GM12878 (cell line): ENCODE measurements around the gene THOC6. TPM values are rescaled to one million over a fixed set of nuclear protein-coding genes. Genes with fewer than 3 reads are reported as not detected.
A peak's percentile ranks its signal among the peaks of the same experiment; 100 is the strongest.

Experiments used
- BHLHE40 ChIP-seq, 2 experiments: fragments of 450-650 bp in 1 of 2; IDR thresholded peaks; 2 replicates each; pipeline ENCODE4 v1.6.1; 2011 to 2017; ENCODE audit warnings: low read depth in 2 of 2, borderline replicate concordance in 1 of 2, improper control_type of control experiment in 1 of 2, low read length in 1 of 2, mild to moderate bottlenecking in 1 of 2
- CREM ChIP-seq: IDR thresholded peaks from 2 replicates; pipeline ENCODE4 v1.6.1; 2014; ENCODE audit warnings: antibody characterized with exemption, low read depth
- DPF2 ChIP-seq: fragments of 450-650 bp; IDR thresholded peaks from 2 replicates; pipeline ENCODE4 v1.6.1; 2017; ENCODE audit warnings: mild to moderate bottlenecking
- EGR1 ChIP-seq, 2 experiments: IDR thresholded peaks; 1 replicate in 1 of 2; 2 replicates in 1 of 2; pipeline ENCODE4 v1.6.1; 2011 to 2012; ENCODE audit warnings: low read depth in 2 of 2, low read length in 2 of 2, borderline replicate concordance in 1 of 2, mild to moderate bottlenecking in 1 of 2, moderate library complexity in 1 of 2
- GATAD2B ChIP-seq: fragments of 450-650 bp; conservative IDR thresholded peaks from 2 replicates; pipeline ENCODE4 v1.6.1; 2017; ENCODE audit warnings: low read depth, mild to moderate bottlenecking, moderate library complexity
- HDGF ChIP-seq: fragments of 450-650 bp; IDR thresholded peaks from 2 replicates; pipeline ENCODE4 v1.6.1; 2016; ENCODE audit warnings: antibody characterized with exemption
- IKZF1 ChIP-seq: fragments of 450-650 bp; conservative IDR thresholded peaks from 2 replicates; pipeline ENCODE4 v1.6.1; 2017; ENCODE audit warnings: antibody characterized with exemption, mild to moderate bottlenecking
- KLF5 ChIP-seq: fragments of 450-650 bp; IDR thresholded peaks from 2 replicates; pipeline ENCODE4 v1.6.1; 2014; ENCODE audit warnings: mild to moderate bottlenecking; ENCODE audit not compliant: partially characterized antibody
- MAX ChIP-seq: IDR thresholded peaks from 2 replicates; pipeline ENCODE4 v1.6.1; 2012; ENCODE audit warnings: low read depth, low read length, improper control_type of control experiment
- MEF2B ChIP-seq: fragments of 450-650 bp; IDR thresholded peaks from 2 replicates; pipeline ENCODE4 v1.6.1; 2018; ENCODE audit warnings: mild to moderate bottlenecking, moderate library complexity; ENCODE audit not compliant: partially characterized antibody, poor library complexity, severe bottlenecking
- MTA3 ChIP-seq: IDR thresholded peaks from 2 replicates; pipeline ENCODE4 v1.6.1; 2012; ENCODE audit warnings: low read length, inconsistent platforms, borderline replicate concordance
- MXI1 ChIP-seq: fragments of 150-350 bp; IDR thresholded peaks from 2 replicates; pipeline ENCODE4 v1.6.1; 2011; ENCODE audit warnings: low read depth, mild to moderate bottlenecking, inconsistent platforms, low read length, improper control_type of control experiment
- NBN ChIP-seq: fragments of 450-650 bp; IDR thresholded peaks from 2 replicates; pipeline ENCODE4 v1.6.1; 2016
- NR2C1 ChIP-seq: fragments of 450-650 bp; IDR thresholded peaks from 2 replicates; pipeline ENCODE4 v1.6.1; 2017; ENCODE audit warnings: antibody characterized with exemption, mild to moderate bottlenecking, moderate library complexity
- NR2C2 ChIP-seq: IDR thresholded peaks from 2 replicates; pipeline ENCODE4 v1.6.1; 2011; ENCODE audit warnings: borderline replicate concordance, low read depth; ENCODE audit not compliant: control insufficient read depth, insufficient read length
- NRF1 ChIP-seq: conservative IDR thresholded peaks from 2 replicates; pipeline ENCODE4 v1.6.1; 2011; ENCODE audit warnings: mild to moderate bottlenecking, low read depth, low read length, improper control_type of control experiment
- POU2F2 ChIP-seq: IDR thresholded peaks from 3 replicates; pipeline ENCODE4 v1.6.1; 2011; ENCODE audit warnings: low read depth, mild to moderate bottlenecking, low read length, borderline replicate concordance
- RB1 ChIP-seq: fragments of 450-650 bp; formaldehyde crosslinking; IDR thresholded peaks from 2 replicates; pipeline ENCODE4 v1.6.1; 2017; ENCODE audit warnings: mild to moderate bottlenecking, borderline replicate concordance
- SMARCA5 ChIP-seq: fragments of 450-650 bp; IDR thresholded peaks from 2 replicates; pipeline ENCODE4 v1.6.1; 2017; ENCODE audit warnings: mild to moderate bottlenecking
- SMC3 ChIP-seq: IDR thresholded peaks from 2 replicates; pipeline ENCODE4 v1.6.1; 2011; ENCODE audit warnings: low read length, improper control_type of control experiment, borderline replicate concordance
- STAT1 ChIP-seq: fragments of 450-650 bp; conservative IDR thresholded peaks from 2 replicates; pipeline ENCODE4 v1.6.1; 2014; ENCODE audit warnings: antibody characterized with exemption, mild to moderate bottlenecking
- YY1 ChIP-seq: IDR thresholded peaks from 2 replicates; pipeline ENCODE4 v1.6.1; 2011; ENCODE audit warnings: low read depth, mild to moderate bottlenecking, low read length
- ZBTB33 ChIP-seq: fragments of 450-650 bp; IDR thresholded peaks from 2 replicates; pipeline ENCODE4 v1.6.1; 2017; ENCODE audit warnings: mild to moderate bottlenecking
- ZNF24 ChIP-seq: fragments of 450-650 bp; IDR thresholded peaks from 2 replicates; pipeline ENCODE4 v1.6.1; 2017; ENCODE audit warnings: antibody characterized with exemption, mild to moderate bottlenecking
- ZNF274 ChIP-seq: IDR thresholded peaks from one replicate; pipeline ENCODE4 v1.8.0; 2011; ENCODE audit not compliant: insufficient read length, insufficient read depth
- polyA plus RNA-seq, 11 experiments: library from polyadenylated mRNA; depleted of rRNA in 4 of 11; unstranded in 6 of 11; stranded (reverse) in 5 of 11; fragments of >200 nt; fragmentation: Nextera tagmentation in 4 of 11; fragmentation: Illumina TruSeq in 1 of 11; extraction: Ambion mirVana in 4 of 11; extraction: Trizol in 1 of 11; gene quantifications; 1 replicate in 1 of 11; 2 replicates in 10 of 11; pipeline versions ENCODE4 v1.2.1 to v1.2.3, GENCODE V29; 2011 to 2016; ENCODE audit warnings: inconsistent platforms in 2 of 11, missing spikeins in 2 of 11, low read depth in 1 of 11
- total RNA-seq, 4 experiments: library from RNA; depleted of rRNA in 3 of 4; stranded (reverse); fragments of >200 nt in 3 of 4; fragmentation: Illumina TruSeq in 1 of 4; extraction: Trizol in 1 of 4; gene quantifications; 2 replicates each; pipeline versions ENCODE4 v1.2.1 to v1.2.3, GENCODE V29; 2013 to 2021
- TF ChIP-seq, protein P1 (sequence below): fragments of 450-650 bp; formaldehyde crosslinking; IDR thresholded peaks from 2 replicates; pipeline ENCODE4 v1.4.0; 2022; ENCODE audit warnings: mild to moderate bottlenecking, moderate library complexity

The THOC6 gene
- total and polyA plus RNA-seq, 10 of the 15 experiments (the other 5 are each of a cell fraction or from before 2014, with no cell fraction given) = 1.0 to 54.4 (median 27.9) TPM

GRCh38 chr16:3059041-3059722 lies 35.3 kb downstream of the THOC6 start (continued):
- no peak for TF ChIP-seq POU2F2
- TF ChIP-seq GATAD2B = peak; percentile 93
- peak; percentile 17 for TF ChIP-seq MEF2B
- 0 out of 2 replicates have a peak, but pooled peaks have one; percentile 15 for TF ChIP-seq CREM
- TF ChIP-seq EGR1 (IDR thresholded peaks at IDR 0.05; ENCODE audit: borderline replicate concordance in 1 of 2, low read depth in 2 of 2, low read length in 2 of 2) = peak in 1 of 2 experiments; percentile 63; a peak in 2 of 3 replicates
- peak; percentile 82 for TF ChIP-seq SMC3
- TF ChIP-seq MTA3 = no peak
- TF ChIP-seq RB1 = peak; percentile 72; the same call in 1 of the 2 replicates
- peak; percentile 72 for TF ChIP-seq YY1
- TF ChIP-seq SMARCA5 = peak; percentile 96
- TF ChIP-seq MAX = peak; percentile 44; the same call in 1 of the 2 replicates
- no peak for TF ChIP-seq HDGF
- TF ChIP-seq IKZF1 = peak; percentile 78
- TF ChIP-seq ZBTB33 = no peak
- TF ChIP-seq NBN = 0 out of 2 replicates have a peak, but pooled peaks have one; percentile 23
- TF ChIP-seq STAT1 = no peak
- TF ChIP-seq NR2C1 = peak; percentile 18; the same call in 1 of the 2 replicates
- TF ChIP-seq, protein P1, sequence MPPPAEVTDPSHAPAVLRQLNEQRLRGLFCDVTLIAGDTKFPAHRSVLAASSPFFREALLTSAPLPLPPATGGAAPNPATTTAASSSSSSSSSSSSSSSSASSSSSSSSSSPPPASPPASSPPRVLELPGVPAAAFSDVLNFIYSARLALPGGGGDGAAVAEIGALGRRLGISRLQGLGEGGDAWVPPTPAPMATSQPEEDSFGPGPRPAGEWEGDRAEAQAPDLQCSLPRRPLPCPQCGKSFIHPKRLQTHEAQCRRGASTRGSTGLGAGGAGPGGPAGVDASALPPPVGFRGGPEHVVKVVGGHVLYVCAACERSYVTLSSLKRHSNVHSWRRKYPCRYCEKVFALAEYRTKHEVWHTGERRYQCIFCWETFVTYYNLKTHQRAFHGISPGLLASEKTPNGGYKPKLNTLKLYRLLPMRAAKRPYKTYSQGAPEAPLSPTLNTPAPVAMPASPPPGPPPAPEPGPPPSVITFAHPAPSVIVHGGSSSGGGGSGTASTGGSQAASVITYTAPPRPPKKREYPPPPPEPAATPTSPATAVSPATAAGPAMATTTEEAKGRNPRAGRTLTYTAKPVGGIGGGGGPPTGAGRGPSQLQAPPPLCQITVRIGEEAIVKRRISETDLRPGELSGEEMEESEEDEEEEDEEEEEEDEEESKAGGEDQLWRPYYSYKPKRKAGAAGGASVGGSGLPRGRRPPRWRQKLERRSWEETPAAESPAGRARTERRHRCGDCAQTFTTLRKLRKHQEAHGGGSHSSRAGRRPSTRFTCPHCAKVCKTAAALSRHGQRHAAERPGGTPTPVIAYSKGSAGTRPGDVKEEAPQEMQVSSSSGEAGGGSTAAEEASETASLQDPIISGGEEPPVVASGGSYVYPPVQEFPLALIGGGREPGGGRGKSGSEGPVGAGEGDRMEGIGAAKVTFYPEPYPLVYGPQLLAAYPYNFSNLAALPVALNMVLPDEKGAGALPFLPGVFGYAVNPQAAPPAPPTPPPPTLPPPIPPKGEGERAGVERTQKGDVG (CRISPR knock-in tag) = no peak
- TF ChIP-seq MXI1 = peak; percentile 37
- no peak for TF ChIP-seq ZNF274
- TF ChIP-seq ZNF24 = peak; percentile 44; the same call in 1 of the 2 replicates
- TF ChIP-seq DPF2 = peak; percentile 58
- no peak for TF ChIP-seq NR2C2
- TF ChIP-seq BHLHE40 (IDR thresholded peaks at IDR 0.05; ENCODE audit: borderline replicate concordance in 1 of 2, low read depth in 2 of 2, low read length in 1 of 2) = peak in 1 of 2 experiments; percentile 75; a peak in 2 of 4 replicates
- peak; percentile 61 for TF ChIP-seq NRF1
- TF ChIP-seq KLF5 = no peak
